K562 (cell line): ENCODE results near the gene PPP1R14B. TPM values are rescaled to one million over a fixed set of nuclear protein-coding genes. Genes with fewer than 3 reads are reported as not detected.

Experiments
- ARID1B ChIP-seq: fragments of 450-650 bp; IDR thresholded peaks from 2 replicates; pipeline ENCODE4 v1.6.1; 2016; ENCODE audit warnings: antibody characterized with exemption, mild to moderate bottlenecking, inconsistent platforms
- CREM ChIP-seq: IDR thresholded peaks from 2 replicates; pipeline ENCODE4 v1.6.1; 2014; ENCODE audit warnings: antibody characterized with exemption, low read depth
- EGR1 ChIP-seq: fragments of 450-650 bp; conservative IDR thresholded peaks from 2 replicates; pipeline ENCODE4 v1.6.1; 2017; ENCODE audit warnings: mild to moderate bottlenecking
- HDAC3 ChIP-seq: fragments of 450-650 bp; IDR thresholded peaks from 2 replicates; pipeline ENCODE4 v1.6.1; 2018; ENCODE audit warnings: borderline replicate concordance, mild to moderate bottlenecking, moderate library complexity; ENCODE audit not compliant: partially characterized antibody
- NR2C1 ChIP-seq, 2 experiments: fragments of 450-650 bp; IDR thresholded peaks; 2 replicates each; pipeline ENCODE4 v1.6.1; 2017; ENCODE audit warnings: mild to moderate bottlenecking in 2 of 2, antibody characterized with exemption in 1 of 2, inconsistent platforms in 1 of 2, missing compliant biosample characterization in 1 of 2, missing genetic modification characterization in 1 of 2
- RBFOX2 ChIP-seq: fragments of 200-400 bp; formaldehyde crosslinking; IDR thresholded peaks from 2 replicates; pipeline ENCODE4 v1.6.1; 2017; ENCODE audit warnings: low read depth, mild to moderate bottlenecking, low read length, moderate library complexity
- ZNF253 ChIP-seq: fragments of 250-450 bp; sonication (Bioruptor Pico); conservative IDR thresholded peaks from 2 replicates; pipeline ENCODE4 v1.6.1; 2021; ENCODE audit warnings: mild to moderate bottlenecking
- polyA plus RNA-seq, 8 experiments: library from polyadenylated mRNA; depleted of rRNA in 4 of 8; stranded (reverse) in 5 of 8; unstranded in 3 of 8; fragments of >200 nt; fragmentation: Nextera tagmentation in 2 of 8; fragmentation: Illumina TruSeq in 1 of 8; extraction: Ambion mirVana in 2 of 8; extraction: Trizol in 1 of 8; gene quantifications; 2 replicates each; pipeline versions ENCODE4 v1.2.1 to v1.2.3, GENCODE V29; 2011 to 2014; ENCODE audit warnings: inconsistent platforms in 1 of 8, missing spikeins in 1 of 8
- total RNA-seq, 7 experiments: library from RNA; depleted of rRNA in 6 of 7; stranded (reverse); fragments of >200 nt in 6 of 7; fragmentation: Illumina TruSeq in 2 of 7; extraction: Trizol in 2 of 7; gene quantifications; 2 replicates each; pipeline versions ENCODE4 v1.2.1 to v1.2.3, GENCODE V29; 2011 to 2021; ENCODE audit warnings: low replicate concordance in 1 of 7
- TF ChIP-seq, protein P1 (sequence below): fragments of 450-650 bp; IDR thresholded peaks from 2 replicates; pipeline ENCODE4 v1.7.1; 2018; ENCODE audit warnings: mild to moderate bottlenecking, low read depth; ENCODE audit not compliant: partially characterized antibody

PPP1R14B gene
- total and polyA plus RNA-seq, 9 of the 15 experiments (the other 6 are each of a cell fraction or from before 2014, with no cell fraction given), result 7.7 to 566 (median 212) TPM

DNA sequence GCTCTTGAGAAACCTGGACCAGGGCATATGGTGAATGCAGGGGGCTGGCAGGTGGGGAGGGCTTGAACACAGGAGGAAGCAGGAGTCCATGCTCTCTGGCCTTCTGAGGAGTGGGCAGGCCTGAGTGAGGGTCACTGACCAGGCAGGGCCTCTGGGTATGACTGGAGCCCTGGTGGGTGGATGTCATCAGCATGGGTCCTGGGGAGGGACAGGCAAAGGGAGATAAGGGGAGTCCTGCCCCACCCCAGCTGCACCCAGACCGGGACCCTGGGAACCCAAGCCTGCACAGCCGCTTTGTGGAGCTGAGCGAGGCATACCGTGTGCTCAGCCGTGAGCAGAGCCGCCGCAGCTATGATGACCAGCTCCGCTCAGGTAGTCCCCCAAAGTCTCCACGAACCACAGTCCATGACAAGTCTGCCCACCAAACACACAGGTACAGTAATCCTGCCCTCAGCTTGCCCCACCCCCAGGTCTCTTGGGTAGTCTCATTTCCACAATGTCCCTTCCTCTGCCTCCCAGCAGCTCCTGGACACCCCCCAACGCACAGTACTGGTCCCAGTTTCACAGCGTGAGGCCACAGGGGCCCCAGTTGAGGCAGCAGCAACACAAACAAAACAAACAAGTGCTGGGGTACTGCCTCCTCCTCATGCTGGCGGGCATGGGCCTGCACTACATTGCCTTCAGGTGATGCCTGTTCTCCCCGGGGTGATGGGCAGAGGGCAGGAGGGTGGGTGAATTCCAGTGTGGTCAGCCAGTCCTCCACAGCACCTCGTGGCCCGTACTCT, 14.4 kb downstream of the PPP1R14B start (continued):
- TF ChIP-seq RBFOX2 (0 out of 2 replicates have a peak, but pooled peaks have one; percentile 26), NR2C1 (IDR thresholded peaks at IDR 0.05) (no peak), NR2C1 (tag; IDR thresholded peaks at IDR 0.05) (no peak), ZNF253 (CRISPR knock-in tag) (no peak), HDAC3 (no peak), ARID1B (0 out of 2 replicates have a peak, but pooled peaks have one; percentile 26), CREM (0 out of 2 replicates have a peak, but pooled peaks have one; percentile 24), EGR1 (peak; percentile 44)
- TF ChIP-seq, protein P1, sequence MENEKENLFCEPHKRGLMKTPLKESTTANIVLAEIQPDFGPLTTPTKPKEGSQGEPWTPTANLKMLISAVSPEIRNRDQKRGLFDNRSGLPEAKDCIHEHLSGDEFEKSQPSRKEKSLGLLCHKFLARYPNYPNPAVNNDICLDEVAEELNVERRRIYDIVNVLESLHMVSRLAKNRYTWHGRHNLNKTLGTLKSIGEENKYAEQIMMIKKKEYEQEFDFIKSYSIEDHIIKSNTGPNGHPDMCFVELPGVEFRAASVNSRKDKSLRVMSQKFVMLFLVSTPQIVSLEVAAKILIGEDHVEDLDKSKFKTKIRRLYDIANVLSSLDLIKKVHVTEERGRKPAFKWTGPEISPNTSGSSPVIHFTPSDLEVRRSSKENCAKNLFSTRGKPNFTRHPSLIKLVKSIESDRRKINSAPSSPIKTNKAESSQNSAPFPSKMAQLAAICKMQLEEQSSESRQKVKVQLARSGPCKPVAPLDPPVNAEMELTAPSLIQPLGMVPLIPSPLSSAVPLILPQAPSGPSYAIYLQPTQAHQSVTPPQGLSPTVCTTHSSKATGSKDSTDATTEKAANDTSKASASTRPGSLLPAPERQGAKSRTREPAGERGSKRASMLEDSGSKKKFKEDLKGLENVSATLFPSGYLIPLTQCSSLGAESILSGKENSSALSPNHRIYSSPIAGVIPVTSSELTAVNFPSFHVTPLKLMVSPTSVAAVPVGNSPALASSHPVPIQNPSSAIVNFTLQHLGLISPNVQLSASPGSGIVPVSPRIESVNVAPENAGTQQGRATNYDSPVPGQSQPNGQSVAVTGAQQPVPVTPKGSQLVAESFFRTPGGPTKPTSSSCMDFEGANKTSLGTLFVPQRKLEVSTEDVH, result no peak
